ENCODE measurements around the gene CITED2.
A peak's percentile ranks its signal among the peaks of the same experiment; 100 is the strongest.

The CITED2 gene

DNA sequence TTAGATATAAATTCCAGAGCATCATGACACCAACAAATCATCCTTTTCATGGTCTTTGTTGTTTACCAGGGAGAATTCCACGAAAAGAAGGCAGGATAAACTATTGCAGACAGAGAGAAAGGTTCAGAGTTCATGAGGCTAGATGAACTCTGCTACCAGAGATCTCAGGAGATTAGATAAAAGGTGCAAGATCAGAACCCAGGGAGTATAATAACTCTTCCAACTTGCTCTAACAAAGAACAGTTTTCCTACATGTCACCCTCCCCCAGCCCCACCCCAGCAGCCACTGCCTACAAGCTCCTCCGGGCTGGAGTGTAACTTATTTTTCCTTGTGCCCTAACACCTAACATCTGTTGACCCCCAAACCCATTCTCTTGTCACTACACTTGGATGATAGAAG lies 13.9 kb upstream of the CITED2 start:
- DNase-seq = no peak

GRCh38 chr6:139386404-139386803 lies 12.0 kb upstream of the CITED2 start:
- no peak for DNase-seq

- no peak for DNase-seq
Observed at GRCh38 chr6:139381216-139381865, 6.9 kb upstream of the CITED2 start.

GRCh38 chr6:139380611-139381010 lies 6.2 kb upstream of the CITED2 start:
- no peak for DNase-seq

DNA sequence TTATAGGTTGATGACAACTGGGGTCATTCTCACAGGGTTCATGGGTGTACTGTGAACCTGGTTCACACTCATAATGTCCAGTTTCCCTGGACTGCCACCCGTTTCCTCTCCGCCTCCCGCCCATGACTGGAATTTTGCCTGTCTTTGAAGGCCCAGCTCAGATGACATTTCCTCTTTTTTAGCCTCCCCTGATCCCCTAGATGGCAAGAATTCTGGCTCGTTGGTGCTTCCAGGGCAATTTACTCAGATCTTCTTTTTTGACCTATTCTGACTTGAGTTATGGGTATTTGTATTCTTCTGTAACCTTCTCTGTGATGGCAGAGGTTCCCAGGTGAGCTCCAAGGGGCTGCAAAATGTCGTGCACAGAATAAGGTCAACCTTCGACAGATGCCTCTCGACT lies 5.7 kb upstream of the CITED2 start:
- no peak for DNase-seq

DNA sequence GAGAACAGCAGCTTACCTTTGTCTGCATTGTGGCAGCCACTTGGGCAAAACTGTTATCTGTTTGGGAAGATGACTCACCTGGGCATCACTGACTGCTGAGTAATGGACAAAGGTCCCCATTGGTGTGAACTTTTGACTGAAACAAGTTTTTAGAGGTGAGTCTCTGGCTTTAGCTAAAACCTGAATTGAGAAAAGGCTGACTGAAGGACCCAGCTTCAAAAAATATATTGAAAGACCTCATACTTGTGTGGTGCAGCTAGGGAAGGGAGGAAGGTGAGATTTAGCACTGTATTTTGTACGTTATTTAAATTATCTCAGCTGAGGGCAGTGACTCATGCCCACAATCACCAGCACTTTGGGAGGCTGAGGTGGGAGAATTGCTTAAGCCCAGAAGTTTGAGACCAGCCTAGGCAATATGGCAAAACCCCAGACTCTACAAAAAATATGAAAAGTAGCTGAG lies 4.5 kb upstream of the CITED2 start:
- no peak for DNase-seq

- no peak for DNase-seq
Observed at GRCh38 chr6:139378226-139378625, 3.8 kb upstream of the CITED2 start.

- DNase-seq = no peak
Observed at GRCh38 chr6:139376604-139377218, 2.3 kb upstream of the CITED2 start.

DNA sequence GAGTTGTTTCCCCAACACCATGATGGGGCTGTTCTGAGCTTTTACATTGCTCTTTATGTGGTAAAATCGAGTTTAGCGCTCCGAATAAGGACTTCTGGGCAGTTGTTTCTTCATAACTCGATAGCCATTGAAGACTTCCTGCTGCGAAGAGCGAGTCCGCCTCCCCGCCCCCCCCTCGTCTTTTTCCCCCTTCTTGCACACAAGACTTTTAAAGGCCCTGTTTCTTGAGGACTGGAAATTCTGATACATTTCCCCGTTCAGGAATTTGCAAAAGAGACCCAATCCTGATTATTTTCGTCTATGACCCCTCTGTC lies 1.5 kb upstream of the CITED2 start:
- DNase-seq = no peak

DNA sequence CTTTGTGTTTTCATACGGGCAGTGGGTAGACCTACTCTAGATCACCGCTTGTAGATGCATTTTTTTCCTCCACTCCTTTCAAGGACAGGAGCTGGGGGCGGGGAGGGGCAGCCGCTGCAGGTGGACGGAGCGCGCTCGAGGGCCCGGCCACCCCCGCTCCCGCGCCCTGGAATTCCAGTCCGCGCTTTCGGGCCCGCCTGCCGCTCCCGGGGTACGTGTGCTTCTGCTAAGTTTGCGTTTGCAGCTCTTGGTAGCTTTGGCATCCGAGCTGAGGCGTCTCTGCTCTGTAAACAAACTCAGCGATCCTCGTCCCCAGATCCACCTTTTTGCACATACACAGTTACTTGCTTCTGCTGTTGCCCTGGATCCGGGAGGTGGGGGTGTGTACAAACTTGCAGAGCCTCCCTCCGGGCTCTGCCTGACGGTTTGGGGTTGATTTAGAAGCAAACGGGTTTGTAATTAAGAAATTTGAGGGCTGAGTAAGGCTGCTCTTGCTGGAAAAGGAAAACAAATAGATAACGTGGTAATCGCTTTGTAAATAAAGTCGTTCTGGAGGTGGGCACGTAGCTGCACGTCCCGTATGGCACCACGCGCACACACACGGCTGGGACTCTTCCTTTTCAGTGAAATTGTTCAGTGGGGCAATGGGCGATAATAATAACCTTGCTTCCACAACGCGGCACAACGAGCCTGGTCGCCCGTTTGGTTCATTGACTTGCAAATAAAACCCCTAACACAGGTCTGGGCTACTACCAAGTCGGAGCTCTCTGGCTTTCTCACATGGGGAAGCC lies 973 bp upstream of the CITED2 start:
- peak; percentile 98 for DNase-seq

DNA sequence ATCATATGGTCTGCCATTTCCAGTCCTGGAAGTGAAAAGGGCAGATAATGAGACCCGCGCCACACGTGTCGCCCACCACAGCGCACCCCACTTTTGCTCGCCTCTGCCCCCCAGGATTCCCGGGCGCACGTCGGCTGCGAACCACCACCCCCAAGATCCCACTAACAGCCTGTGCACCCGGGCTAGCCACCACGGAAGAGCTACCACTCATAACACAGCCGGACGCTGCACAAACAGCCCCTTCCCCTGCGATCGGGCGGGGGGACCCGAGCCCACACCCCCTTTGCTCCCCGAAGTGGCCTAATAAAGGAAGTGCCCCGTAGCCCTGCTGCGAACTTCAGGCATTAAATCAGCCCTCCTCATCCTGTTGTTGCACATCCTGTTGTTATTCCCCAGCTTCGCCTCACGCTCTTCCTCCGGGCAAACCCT lies 506 bp downstream of the CITED2 start:
- no peak for DNase-seq

DNA sequence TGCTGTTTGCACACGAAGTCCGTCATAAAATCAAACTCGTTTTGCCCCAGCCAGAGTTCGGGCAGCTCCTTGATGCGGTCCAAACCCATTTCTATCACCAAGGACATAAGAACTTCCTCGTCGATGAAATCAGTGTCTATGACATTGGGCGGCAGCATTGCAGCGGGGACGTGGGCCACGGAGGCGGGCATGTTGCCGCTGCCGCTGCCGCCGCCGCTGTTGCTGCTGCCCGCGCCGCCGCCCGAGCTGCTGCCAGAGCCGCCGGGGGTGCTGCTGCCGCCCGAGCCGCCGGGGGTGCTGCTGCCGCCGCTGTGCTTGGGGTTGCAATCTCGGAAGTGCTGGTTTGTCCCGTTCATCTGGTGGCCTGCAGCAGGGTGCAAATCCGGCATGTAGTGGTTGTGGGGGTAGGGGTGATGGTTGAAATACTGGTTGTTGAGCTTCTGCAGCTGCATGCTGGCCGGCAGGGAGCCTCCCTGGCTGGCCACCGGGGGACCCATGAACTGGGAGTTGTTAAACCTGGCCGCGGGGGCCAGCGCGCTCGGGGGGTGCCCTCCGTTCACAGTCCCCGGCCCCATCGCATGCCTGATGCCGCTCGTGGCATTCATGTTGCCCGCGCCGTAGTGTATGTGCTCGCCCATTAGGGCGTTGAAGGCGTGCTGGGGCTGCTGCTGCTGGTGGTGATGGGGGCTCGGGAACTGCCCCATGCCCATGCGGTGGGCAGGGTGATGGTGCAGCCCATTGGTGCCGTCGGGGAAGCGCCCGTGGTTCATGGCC lies 1.1 kb downstream of the CITED2 start:
- DNase-seq = peak; percentile 81

GRCh38 chr6:139372326-139373153 lies 1.9 kb downstream of the CITED2 start:
- DNase-seq = no peak

DNA sequence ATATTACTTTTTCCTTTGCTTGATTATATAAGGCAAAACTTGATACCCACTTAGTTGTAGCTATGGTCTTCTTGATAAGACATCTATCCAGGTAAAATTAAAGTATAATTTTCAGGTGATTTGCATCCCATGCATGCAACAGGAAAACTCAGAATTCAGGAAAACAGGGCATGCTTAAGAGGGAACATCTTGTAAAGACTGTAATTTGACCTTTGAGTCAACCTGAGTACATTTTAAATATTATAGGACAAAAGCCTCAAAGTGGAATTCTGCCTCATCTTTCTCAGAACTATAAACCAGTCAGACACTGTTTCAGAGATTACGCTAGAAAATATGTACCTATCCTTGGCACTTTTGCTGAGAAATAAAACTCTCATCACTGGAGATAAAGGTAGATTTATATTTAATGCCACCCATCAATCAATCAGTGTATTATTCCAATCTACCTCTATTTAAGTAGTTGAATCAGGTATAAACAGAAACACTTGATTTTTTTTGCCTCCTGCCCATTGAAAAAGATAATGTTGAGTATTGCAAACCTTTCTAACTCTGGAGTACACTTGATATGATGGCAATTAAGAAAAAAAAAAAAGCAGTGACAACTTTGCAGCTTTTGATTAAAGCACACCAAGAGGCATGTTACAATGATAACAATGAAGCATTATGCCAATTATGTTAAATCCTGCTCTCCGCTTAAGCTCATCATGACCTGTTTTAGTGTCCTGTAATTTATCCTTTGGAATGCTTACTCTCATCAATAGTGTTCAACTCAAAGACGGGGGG lies 2.8 kb downstream of the CITED2 start:
- DNase-seq = no peak

GRCh38 chr6:139370999-139371345 lies 3.5 kb downstream of the CITED2 start:
- DNase-seq = no peak

- DNase-seq = peak; percentile 50
Observed at GRCh38 chr6:139370283-139370998, 4.0 kb downstream of the CITED2 start.

DNA sequence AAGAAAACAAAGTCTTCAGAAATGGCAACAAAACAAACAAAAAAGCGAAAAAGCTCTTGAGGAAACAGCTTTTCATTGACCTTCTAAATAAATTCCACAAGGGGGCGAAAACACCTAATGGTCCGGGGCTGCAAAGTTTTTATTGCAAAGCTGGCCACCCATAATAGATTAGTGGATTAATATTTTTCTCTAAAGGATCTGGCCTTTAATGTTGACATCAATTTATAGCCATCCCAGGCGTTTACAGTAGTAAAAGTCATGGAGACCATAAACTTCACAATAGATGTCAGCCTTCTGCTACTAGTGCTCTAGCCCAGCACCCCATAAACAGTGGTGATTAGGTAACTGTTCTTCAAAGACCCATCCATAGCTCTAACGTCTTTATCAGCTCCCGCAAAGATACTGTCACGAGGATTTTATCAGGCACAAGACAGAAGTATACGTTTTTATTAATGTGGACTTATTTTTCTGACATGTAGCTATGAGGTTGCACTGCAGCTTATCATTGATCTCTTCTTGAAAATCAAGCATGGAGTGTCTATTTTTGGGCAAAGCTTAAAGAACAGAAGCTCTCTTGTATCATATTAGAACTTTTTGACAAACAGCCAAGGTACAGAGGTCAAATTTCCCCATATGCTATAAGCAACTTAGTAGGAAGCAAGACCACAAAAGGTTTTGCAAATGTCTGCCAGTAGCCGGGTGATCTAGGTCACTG lies 4.7 kb downstream of the CITED2 start:
- peak; percentile 68 for DNase-seq

DNA sequence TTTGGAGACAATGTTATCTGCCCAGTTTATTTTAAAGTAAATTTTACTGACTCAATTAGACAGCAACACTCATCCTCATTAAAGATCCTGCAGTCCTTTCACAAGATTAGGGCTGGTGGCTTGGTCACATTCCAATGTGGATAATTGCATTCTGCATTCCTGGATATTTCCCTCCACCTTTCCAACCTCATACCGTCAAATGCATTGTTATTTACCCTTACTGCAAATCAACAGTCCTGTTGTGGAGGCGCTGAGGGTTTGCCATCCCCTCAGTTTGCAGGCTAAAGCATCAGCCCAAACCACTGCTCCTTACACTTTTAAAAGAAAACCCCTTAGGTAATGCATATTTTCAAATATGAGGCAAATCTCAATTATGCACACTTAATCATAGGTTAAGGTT lies 5.4 kb downstream of the CITED2 start:
- DNase-seq = no peak

- no peak for DNase-seq
Observed at GRCh38 chr6:139368661-139369060, 5.8 kb downstream of the CITED2 start.

DNA sequence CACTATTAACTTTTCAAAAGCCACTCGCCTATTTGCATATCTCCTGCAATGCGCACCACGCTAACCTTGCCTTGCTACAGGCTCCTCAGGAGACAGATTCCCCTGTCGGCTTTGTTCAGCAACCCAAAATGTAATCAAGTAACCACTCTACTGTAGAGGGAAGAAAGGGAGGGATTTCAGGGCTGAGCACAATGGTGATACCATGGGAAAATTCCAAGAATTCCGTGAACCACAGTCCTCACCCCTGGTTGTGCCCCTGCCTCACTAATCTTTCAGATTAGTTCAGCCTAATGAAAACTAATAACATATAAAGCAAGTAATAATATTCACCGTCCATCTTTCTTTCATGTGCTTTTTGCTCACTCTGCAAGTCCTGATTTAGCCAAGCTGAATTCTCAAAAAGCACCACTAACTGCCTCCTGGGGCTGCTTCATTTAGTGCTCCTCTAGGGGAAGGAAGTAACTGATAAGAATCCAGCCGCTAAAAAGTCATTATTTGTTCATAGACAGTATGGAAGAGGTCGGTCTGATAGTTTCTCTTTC lies 6.6 kb downstream of the CITED2 start:
- DNase-seq = peak; percentile 42

Data from right kidney (tissue), 1 donor.